ENCODE measurements around the gene TPSG1.
A peak's percentile ranks its signal among the peaks of the same experiment; 100 is the strongest.
"Not testable (repeated sequence)": the region's sequence is repeated elsewhere in the genome, so short reads cannot be mapped to it uniquely, and the experiment has no call there.

TPSG1 gene

DNA sequence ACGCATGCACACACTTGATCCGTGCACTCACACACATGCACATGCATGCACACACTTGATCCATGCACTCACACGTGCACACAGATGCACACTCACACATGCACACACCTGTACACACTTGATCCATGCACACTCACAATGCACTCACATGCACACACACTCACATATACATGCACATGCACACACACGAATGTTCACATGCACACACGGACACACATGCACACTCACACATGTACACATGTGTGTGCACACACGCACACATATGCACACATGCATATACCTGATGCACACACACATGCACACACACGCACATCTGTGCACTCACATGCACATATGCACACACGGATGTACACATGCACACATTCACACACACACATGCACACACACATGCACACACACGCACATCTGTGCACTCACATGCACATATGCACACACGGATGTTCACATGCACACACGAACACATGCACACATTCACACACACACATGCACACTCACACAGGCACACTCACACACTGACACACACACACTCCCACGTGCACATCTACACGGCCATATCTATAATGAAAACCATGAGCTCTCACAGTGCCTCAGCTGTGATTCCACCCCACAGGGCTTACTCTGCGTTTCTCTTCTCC lies 23.0 kb upstream of the TPSG1 start:
- not testable (repeated sequence) for H3K36me3 Mint-ChIP-seq; H3K27ac Mint-ChIP-seq; H3K4me1 Mint-ChIP-seq; H3K4me3 Mint-ChIP-seq; DNase-seq (ENCODE audit: low spot score in 2 of 2); ATAC-seq (ENCODE audit: low read depth); H3K27me3 Mint-ChIP-seq; H3K9me3 Mint-ChIP-seq

DNA sequence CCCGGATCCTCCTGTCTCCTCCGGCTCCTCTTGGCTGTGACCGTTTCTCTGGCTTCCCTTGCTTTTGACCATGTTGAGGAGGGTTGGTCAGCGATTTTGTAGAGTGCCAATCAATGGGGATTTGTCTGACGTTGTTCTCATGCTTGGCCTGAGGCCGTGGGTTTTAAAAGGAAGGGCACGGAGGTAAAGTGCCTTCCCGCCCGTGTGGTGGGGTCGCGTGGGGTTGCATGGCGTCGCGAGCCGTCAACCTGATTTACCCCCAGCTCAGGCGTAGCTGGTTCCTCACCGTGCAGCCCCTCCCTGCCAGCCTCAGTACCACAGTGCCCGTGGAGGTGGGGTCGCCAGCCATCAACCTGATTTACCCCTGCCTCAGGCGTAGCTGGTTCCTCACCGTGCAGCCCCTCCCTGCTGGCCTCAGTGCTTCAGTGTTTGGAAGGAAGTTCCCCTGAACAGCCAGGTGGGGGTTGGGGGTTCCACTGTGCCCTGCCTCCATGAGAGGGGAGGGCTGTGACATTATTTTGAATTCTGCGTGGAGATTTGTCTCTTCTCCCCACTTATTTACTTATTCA lies 20.5 kb upstream of the TPSG1 start:
- Mint-ChIP-seq H3K9me3 (no peaks in the 10 kb centered on the region), H3K4me1 (peaks cover 4% of the 10 kb centered on the region), H3K27me3 (peaks cover 5% of the 10 kb centered on the region), H3K27ac (no peak overlapping the region), H3K4me3 (no peak overlapping the region), H3K36me3 (no peaks in the 10 kb centered on the region)
- peak; percentile 18 for ATAC-seq (ENCODE audit: low read depth)
- no peak for DNase-seq (ENCODE audit: low spot score in 2 of 2)

DNA sequence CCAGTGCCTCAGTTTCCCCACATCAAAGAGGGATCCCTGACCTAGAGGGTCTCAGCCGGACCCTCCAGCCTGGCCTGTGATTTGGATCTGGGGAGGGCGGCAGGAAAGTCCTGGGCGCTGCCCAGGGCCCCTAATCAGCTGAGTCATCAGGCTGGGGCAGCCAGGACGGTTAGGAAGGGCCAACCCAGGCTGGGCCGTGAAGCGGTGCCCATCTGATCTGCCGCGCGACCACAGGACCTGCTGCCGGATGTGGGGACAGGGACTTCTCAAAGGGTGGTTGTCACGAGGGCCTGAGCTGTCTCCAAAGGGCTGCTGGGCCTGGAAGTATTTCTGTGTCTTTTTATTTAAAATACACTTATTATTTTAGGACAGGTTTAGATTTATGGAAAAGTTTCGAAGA lies 19.8 kb upstream of the TPSG1 start:
- Mint-ChIP-seq H3K9me3 (no peaks in the 10 kb centered on the region), H3K36me3 (no peaks in the 10 kb centered on the region), H3K4me1 (peaks cover 4% of the 10 kb centered on the region), H3K27me3 (peaks cover 5% of the 10 kb centered on the region), H3K27ac (no peak overlapping the region), H3K4me3 (no peak overlapping the region)
- no peak for DNase-seq (ENCODE audit: low spot score in 2 of 2)
- no peak for ATAC-seq (ENCODE audit: low read depth)

DNA sequence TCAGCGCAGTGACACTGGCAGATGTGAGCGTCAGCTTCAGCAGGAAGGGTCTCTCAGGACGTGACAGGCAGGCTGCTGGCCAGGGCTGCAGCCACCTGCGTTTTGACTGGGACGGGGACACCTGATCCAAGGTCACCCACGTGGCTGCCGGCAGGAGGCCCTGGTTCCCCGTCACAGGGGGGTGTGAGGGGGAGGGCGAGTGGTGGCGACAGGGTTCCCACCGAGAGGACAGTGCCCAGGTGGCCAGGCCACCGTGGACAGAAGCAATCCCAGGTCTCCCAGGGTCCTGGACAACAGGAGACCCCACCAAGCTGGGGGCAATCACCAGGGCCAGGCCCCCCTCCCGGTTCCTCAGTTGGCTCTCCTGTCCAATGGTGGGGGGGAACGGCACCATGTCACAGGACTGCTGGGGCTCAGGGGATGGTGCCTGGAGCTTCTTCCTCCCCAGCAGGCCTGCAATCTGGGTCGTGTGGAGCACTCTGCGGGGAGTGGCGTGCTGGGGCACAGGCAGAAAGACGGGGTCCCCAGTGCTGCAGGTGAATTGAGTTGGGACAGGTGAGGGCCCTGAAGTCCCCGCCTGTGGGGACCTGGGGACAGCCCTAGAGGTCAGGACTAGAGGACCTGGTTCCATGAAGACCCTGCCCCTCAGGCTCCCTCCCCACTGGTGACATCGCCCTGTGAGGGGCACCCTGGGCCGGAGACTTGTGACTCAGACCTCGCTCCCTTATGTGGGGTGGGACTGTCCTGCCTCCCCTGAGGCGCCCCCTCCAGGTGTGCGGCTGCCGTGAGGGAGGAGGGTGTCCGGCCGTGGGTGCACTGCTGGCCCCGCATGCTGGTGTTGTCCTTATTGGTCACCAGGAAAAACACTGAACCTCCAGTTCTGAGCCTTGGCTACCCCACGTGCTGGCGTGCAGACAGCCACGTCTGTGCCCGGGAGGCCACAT lies 19.1 kb upstream of the TPSG1 start:
- H3K4me1 Mint-ChIP-seq; DNase-seq (ENCODE audit: low spot score in 2 of 2); H3K4me3 Mint-ChIP-seq; ATAC-seq (ENCODE audit: low read depth); H3K9me3 Mint-ChIP-seq; H3K27ac Mint-ChIP-seq; H3K36me3 Mint-ChIP-seq; H3K27me3 Mint-ChIP-seq: not testable (repeated sequence)

DNA sequence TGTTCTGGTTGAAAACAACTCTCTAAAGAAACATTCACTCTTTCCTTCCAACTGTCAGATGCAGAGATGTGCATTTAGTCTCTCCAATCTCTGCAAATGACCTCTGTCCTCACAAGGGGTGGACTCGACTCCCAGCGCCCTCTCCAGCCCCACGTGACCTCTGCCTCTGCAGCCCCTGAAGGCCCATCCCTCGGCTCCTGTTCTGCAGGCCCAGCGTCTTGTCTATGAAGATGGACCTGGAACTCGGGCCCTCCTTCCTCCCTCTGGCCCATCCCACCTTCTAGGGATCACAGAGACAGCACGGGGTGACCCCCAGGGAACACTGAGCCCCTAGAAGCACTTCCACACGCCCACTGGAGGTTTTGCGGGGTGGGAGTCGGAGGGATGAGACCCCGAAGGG lies 18.3 kb upstream of the TPSG1 start:
- not testable (repeated sequence) for ATAC-seq (ENCODE audit: low read depth); DNase-seq (ENCODE audit: low spot score in 2 of 2); H3K4me1 Mint-ChIP-seq; H3K27ac Mint-ChIP-seq; H3K27me3 Mint-ChIP-seq; H3K9me3 Mint-ChIP-seq; H3K36me3 Mint-ChIP-seq; H3K4me3 Mint-ChIP-seq

DNA sequence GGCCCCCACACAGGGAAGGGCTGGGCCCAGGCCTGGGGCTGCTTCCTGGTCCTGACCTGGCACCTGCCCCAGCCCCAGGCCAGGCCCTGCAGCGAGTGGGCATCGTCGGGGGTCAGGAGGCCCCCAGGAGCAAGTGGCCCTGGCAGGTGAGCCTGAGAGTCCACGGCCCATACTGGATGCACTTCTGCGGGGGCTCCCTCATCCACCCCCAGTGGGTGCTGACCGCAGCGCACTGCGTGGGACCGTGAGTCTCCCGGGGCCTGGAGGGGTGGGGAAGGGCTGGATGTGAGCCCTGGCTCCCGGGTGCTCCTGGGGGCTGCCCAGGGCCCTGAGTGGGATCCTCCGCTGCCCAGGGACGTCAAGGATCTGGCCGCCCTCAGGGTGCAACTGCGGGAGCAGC lies 16.0 kb upstream of the TPSG1 start:
- H3K4me1 Mint-ChIP-seq; H3K27ac Mint-ChIP-seq; DNase-seq (ENCODE audit: low spot score in 2 of 2); H3K36me3 Mint-ChIP-seq; H3K9me3 Mint-ChIP-seq; H3K27me3 Mint-ChIP-seq; ATAC-seq (ENCODE audit: low read depth); H3K4me3 Mint-ChIP-seq: not testable (repeated sequence)

DNA sequence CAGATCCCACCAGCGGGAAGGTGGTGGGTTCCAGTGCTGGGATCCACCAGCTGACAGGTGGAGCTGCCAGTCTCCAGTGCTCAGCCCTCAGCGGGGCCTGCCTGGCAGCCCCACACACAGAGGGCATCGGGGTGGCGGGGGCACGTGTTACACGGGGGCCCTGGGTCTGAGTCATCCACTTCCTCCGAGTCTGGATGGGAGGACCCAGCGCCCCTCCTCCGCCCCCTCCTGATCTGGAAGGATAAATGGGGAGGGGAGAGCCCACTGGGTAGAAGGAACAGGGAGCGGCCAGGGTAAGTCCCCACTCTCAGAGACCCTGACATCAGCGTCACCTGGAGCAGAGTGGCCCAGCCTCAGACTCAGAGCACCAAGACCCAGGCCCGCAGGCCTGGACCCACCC lies 15.4 kb upstream of the TPSG1 start, which contains the start of gene TPSAB1:
TSS of gene TPSAB1 (plus strand) at position 270 of the 400 bp plus-strand sequence. CDS start 234 bp downstream, outside the sequence.
- H3K27ac Mint-ChIP-seq; H3K4me1 Mint-ChIP-seq; H3K36me3 Mint-ChIP-seq; H3K4me3 Mint-ChIP-seq; ATAC-seq (ENCODE audit: low read depth); H3K27me3 Mint-ChIP-seq; H3K9me3 Mint-ChIP-seq; DNase-seq (ENCODE audit: low spot score in 2 of 2): not testable (repeated sequence)

DNA sequence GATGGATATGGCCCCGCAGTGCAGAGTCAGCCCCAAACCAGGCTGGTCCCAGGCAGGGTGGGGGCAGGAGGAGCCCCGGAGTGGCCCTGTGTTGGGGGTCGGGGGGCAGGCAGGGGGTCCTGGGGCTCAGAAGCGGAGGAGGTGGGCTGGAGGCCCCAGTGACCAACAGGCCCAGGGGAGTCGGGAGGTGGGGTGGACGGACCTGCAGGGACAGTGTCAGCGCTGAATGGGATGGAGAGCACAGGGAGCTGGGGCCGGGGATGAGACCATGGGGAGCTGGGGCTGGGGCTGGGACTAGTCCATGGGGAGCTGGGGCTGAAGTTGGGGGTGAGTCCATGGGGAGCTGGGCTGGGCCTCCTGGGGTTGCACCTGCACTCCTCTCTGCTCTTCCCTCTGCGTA lies 14.5 kb upstream of the TPSG1 start:
- not testable (repeated sequence) for H3K36me3 Mint-ChIP-seq; H3K4me3 Mint-ChIP-seq; H3K27ac Mint-ChIP-seq; H3K9me3 Mint-ChIP-seq; ATAC-seq (ENCODE audit: low read depth); H3K4me1 Mint-ChIP-seq; DNase-seq (ENCODE audit: low spot score in 2 of 2); H3K27me3 Mint-ChIP-seq

DNA sequence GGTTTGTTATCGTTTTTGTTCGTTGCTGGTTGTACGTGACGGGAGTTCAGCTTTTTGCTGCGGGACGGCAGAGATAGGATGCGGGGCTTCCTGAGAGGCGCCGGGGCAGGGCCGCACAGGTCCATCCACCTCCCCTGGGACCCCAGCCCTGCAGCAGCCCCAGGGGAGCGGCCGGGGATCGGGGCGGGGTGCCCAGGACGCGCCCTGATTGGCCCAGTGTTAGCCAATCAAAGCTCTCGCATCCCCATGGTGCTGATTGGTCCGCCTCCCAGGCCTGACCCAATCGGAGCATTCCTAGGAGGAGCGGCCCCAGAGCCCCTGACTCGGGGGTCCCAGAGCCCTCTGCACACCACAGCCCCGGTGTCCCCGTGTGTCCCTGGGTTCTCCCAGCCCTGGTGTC lies 13.8 kb upstream of the TPSG1 start:
- H3K4me3 Mint-ChIP-seq; ATAC-seq (ENCODE audit: low read depth); H3K4me1 Mint-ChIP-seq; DNase-seq (ENCODE audit: low spot score in 2 of 2); H3K27ac Mint-ChIP-seq; H3K36me3 Mint-ChIP-seq; H3K9me3 Mint-ChIP-seq; H3K27me3 Mint-ChIP-seq: not testable (repeated sequence)

DNA sequence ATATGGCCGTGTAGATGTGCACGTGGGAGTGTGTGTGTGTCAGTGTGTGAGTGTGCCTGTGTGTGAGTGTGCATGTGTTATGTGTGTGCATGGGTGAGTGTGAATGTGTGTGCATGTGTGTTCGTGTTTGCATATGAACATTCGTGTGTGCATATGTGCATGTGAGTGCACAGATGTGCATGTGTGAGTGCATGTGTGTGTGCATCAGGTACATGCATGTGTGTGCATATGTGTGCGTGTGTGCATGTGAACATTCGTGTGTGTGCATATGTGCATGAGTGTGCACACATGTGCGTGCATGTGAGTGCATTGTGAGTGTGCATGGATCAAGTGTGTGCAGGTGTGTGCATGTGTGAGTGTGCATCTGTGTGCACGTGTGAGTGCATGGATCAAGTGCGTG lies 12.9 kb upstream of the TPSG1 start:
- no peak for DNase-seq (ENCODE audit: low spot score in 2 of 2)
- Mint-ChIP-seq H3K4me1 (peaks cover 5% of the 10 kb centered on the region), H3K27me3 (peaks cover 2% of the 10 kb centered on the region), H3K36me3 (no peaks in the 10 kb centered on the region), H3K27ac (no peak overlapping the region), H3K9me3 (no peaks in the 10 kb centered on the region), H3K4me3 (no peak overlapping the region)
- no peak for ATAC-seq (ENCODE audit: low read depth)

DNA sequence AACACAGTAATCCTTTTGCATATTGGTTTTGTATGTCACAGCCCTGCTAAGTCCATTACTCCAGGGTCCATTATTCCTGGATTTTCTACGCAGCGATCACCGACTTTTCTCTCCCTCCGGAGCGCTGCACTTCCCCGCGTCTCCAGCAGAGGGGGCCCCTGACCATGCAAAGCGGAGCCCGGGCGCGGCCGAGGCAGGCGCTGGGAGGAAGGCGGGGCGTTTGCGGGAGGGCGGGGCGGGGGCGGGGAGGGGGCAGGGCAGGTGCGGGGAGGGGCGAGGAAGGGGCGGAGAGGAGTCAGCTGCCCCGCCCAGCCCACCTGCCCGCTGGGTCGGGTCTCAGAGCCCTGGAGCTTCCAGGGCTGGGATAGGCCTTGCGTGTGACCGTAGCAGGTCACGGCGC lies 11.6 kb upstream of the TPSG1 start:
- ATAC-seq (ENCODE audit: low read depth) = peak; percentile 79
- H3K36me3 Mint-ChIP-seq; H3K27ac Mint-ChIP-seq; DNase-seq (ENCODE audit: low spot score in 2 of 2); H3K27me3 Mint-ChIP-seq; H3K4me3 Mint-ChIP-seq; H3K9me3 Mint-ChIP-seq; H3K4me1 Mint-ChIP-seq: not testable (repeated sequence)

DNA sequence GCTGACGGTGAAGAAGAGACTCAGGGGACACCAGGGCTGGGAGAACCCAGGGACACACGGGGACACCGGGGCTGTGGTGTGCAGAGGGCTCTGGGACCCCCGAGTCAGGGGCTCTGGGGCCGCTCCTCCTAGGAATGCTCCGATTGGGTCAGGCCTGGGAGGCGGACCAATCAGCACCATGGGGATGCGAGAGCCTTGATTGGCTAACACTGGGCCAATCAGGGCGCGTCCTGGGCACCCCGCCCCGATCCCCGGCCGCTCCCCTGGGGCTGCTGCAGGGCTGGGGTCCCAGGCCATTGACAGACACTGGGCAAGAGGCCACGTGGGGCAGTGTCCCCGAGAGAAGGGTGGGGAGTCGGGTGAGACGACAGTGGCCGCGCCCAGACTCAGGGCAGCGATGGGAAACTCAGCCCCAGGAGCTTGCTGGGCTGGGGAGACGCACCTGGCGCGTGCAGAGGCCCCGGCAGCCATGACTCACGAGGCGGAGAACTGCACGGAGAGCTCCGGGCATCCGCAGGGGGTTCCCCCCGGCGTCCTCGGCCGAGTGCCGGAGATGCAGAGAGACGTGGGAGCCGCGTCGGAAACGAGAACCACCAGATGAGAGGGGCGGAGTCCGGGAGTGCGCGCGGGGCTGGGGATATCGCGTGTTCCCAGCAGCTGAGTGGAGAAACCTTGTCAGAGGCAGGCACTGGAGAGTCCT lies 7.1 kb upstream of the TPSG1 start:
- H3K27ac Mint-ChIP-seq; H3K27me3 Mint-ChIP-seq; H3K36me3 Mint-ChIP-seq; H3K4me1 Mint-ChIP-seq; DNase-seq (ENCODE audit: low spot score in 2 of 2); ATAC-seq (ENCODE audit: low read depth); H3K9me3 Mint-ChIP-seq; H3K4me3 Mint-ChIP-seq: not testable (repeated sequence)

DNA sequence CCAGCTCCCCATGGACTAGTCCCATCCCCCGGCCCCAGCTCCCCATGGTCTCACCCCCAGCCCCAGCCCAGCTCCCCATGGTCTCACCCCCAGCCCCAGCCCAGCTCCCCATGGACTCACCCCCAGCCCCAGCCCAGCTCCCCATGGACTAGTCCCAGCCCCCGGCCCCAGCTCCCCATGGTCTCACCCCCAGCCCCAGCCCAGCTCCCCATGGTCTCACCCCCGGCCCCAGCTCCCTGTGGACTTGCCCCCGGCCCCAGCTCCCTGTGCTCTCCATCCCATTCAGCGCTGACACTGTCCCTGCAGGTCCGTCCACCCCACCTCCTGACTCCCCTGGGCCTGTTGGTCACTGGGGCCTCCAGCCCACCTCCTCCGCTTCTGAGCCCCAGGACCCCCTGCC lies 6.2 kb upstream of the TPSG1 start:
- not testable (repeated sequence) for H3K9me3 Mint-ChIP-seq; H3K36me3 Mint-ChIP-seq; H3K27me3 Mint-ChIP-seq; DNase-seq (ENCODE audit: low spot score in 2 of 2); ATAC-seq (ENCODE audit: low read depth); H3K27ac Mint-ChIP-seq; H3K4me3 Mint-ChIP-seq; H3K4me1 Mint-ChIP-seq
